OCI-LY3 (cell line): ENCODE results near the gene EXOC4.

Source experiments
- H2AFZ ChIP-seq: fragments of 200-600, 300-600 bp; shearing (Covaris generic); 2 replicates; pipeline ENCODE4 v1.6.0; 2014; ENCODE audit warnings: antibody characterized with exemption, low read depth, low read length
- H3K27ac ChIP-seq: fragments of 200-600, 300-600 bp; sonication (generic); 2 replicates; pipeline ENCODE4 v1.5.1; 2014; ENCODE audit warnings: mild to moderate bottlenecking, low read length, moderate library complexity, mixed read lengths
- H3K27me3 ChIP-seq: fragments of 200-600, 300-600 bp; sonication (generic); 2 replicates; pipeline ENCODE4 v1.6.1; 2014; ENCODE audit warnings: low read depth, low read length, mixed read lengths
- H3K36me3 ChIP-seq: fragments of 200-600, 300-600 bp; sonication (generic); replicated peaks from 2 replicates; pipeline ENCODE3; 2014; ENCODE audit warnings: low read depth, low read length, mixed read lengths
- H3K4me1 ChIP-seq: fragments of 300-600, 200-600 bp; sonication (generic); 2 replicates; pipeline ENCODE4 v1.6.1; 2014; ENCODE audit warnings: low read length, mixed read lengths
- H3K4me2 ChIP-seq: fragments of 200-600, 300-600 bp; sonication (generic); 2 replicates; pipeline ENCODE4 v1.6.1; 2014; ENCODE audit warnings: low read length, mixed read lengths
- H3K4me3 ChIP-seq: fragments of 300-600, 200-600 bp; sonication (generic); 2 replicates; pipeline ENCODE4 v1.5.1; 2014; ENCODE audit warnings: antibody characterized with exemption, mild to moderate bottlenecking, low read length, moderate library complexity
- H3K79me2 ChIP-seq: fragments of 300-600, 200-600 bp; shearing (Covaris generic); 2 replicates; pipeline ENCODE4 v1.6.1; 2014; ENCODE audit warnings: mild to moderate bottlenecking, low read length, mixed read lengths
- H3K9ac ChIP-seq: fragments of 300-600, 200-600 bp; shearing (Covaris generic); 2 replicates; pipeline ENCODE4 v1.6.0; 2014; ENCODE audit warnings: mild to moderate bottlenecking, low read length, moderate library complexity
- H3K9me3 ChIP-seq: fragments of 200-600, 300-600 bp; shearing (Covaris generic); 2 replicates; pipeline ENCODE4 v1.6.1; 2014; ENCODE audit warnings: low read length, mixed read lengths; ENCODE audit not compliant: insufficient read depth
- H4K20me1 ChIP-seq: fragments of 200-600, 300-600 bp; sonication (generic); 2 replicates; pipeline ENCODE4 v1.6.1; 2016; ENCODE audit warnings: low read length, mixed read lengths; ENCODE audit not compliant: insufficient read depth
- CTCF ChIP-seq: fragments of 200-600, 300-600 bp; sonication (generic); IDR thresholded peaks from 2 replicates; pipeline ENCODE4 v1.5.1; 2014; ENCODE audit warnings: antibody characterized with exemption, low read length, low read depth
- EZH2phosphoT487 ChIP-seq: fragments of 200-600 bp; shearing (Covaris generic); IDR thresholded peaks from 2 replicates; pipeline ENCODE4 v1.6.1; 2018; ENCODE audit warnings: antibody characterized with exemption, mixed run types, low read depth

EXOC4 gene

GRCh38 chr7:133668296-133669060, 415.6 kb downstream of the EXOC4 start:
- Histone ChIP-seq H3K27me3 (no peaks in the 10 kb centered on the region), H3K79me2 (no peaks in the 10 kb centered on the region), H3K4me3 (no peak overlapping the region), H4K20me1 (no peaks in the 10 kb centered on the region), H2AFZ (no peak overlapping the region), H3K4me1 (no peaks in the 10 kb centered on the region), H3K36me3 (no peaks in the 10 kb centered on the region), H3K27ac (no peak overlapping the region), H3K4me2 (no peak overlapping the region), H3K9me3 (no peaks in the 10 kb centered on the region), H3K9ac (no peak overlapping the region)
- TF ChIP-seq EZH2phosphoT487: no peak
- TF ChIP-seq CTCF: no peak

GRCh38 chr7:133669061-133669455, 416.2 kb downstream of the EXOC4 start:
- no peak overlapping the region for H3K4me2 ChIP-seq
- H3K79me2 ChIP-seq: no peaks in the 10 kb centered on the region
- H2AFZ ChIP-seq: no peak overlapping the region
- TF ChIP-seq EZH2phosphoT487 (no peak), CTCF (no peak)
- no peaks in the 10 kb centered on the region for H3K27me3 ChIP-seq
- no peaks in the 10 kb centered on the region for H4K20me1 ChIP-seq
- H3K9me3 ChIP-seq: no peaks in the 10 kb centered on the region
- no peak overlapping the region for H3K27ac ChIP-seq
- no peaks in the 10 kb centered on the region for H3K4me1 ChIP-seq
- H3K4me3 ChIP-seq: no peak overlapping the region
- no peak overlapping the region for H3K9ac ChIP-seq
- H3K36me3 ChIP-seq: no peaks in the 10 kb centered on the region

- no peak overlapping the region for H2AFZ ChIP-seq
- H3K79me2 ChIP-seq: no peaks in the 10 kb centered on the region
- no peak overlapping the region for H3K4me3 ChIP-seq
- no peak overlapping the region for H3K9ac ChIP-seq
- no peak overlapping the region for H3K4me2 ChIP-seq
- H3K36me3 ChIP-seq: no peaks in the 10 kb centered on the region
- no peaks in the 10 kb centered on the region for H4K20me1 ChIP-seq
- TF ChIP-seq CTCF (no peak), EZH2phosphoT487 (no peak)
- H3K27me3 ChIP-seq: no peaks in the 10 kb centered on the region
- no peaks in the 10 kb centered on the region for H3K4me1 ChIP-seq
- no peaks in the 10 kb centered on the region for H3K9me3 ChIP-seq
- H3K27ac ChIP-seq: no peak overlapping the region
Measured at GRCh38 chr7:133670250-133670649, 417.4 kb downstream of the EXOC4 start.

- no peaks in the 10 kb centered on the region for H4K20me1 ChIP-seq
- no peak overlapping the region for H3K9ac ChIP-seq
- no peak overlapping the region for H3K27ac ChIP-seq
- H3K79me2 ChIP-seq: no peaks in the 10 kb centered on the region
- no peaks in the 10 kb centered on the region for H3K27me3 ChIP-seq
- H2AFZ ChIP-seq: no peak overlapping the region
- no peaks in the 10 kb centered on the region for H3K36me3 ChIP-seq
- H3K4me2 ChIP-seq: no peak overlapping the region
- no peaks in the 10 kb centered on the region for H3K4me1 ChIP-seq
- TF ChIP-seq CTCF (no peak), EZH2phosphoT487 (no peak)
- H3K4me3 ChIP-seq: no peak overlapping the region
- no peaks in the 10 kb centered on the region for H3K9me3 ChIP-seq
Measured at GRCh38 chr7:133672866-133673265, 420.0 kb downstream of the EXOC4 start.
